SK-N-SH (cell line): ENCODE results near the gene MAP10. TPM values are rescaled to one million over a fixed set of nuclear protein-coding genes. Genes with fewer than 3 reads are reported as not detected.

Experiments
- CTCF ChIA-PET: fragments of 300-600, 350-600 bp; formaldehyde crosslinking; extraction: SDS; loops from one replicate; lab custom pipeline; 2021; lab: Yijun Ruan, JAX
- POLR2A ChIA-PET: fragments of 350-600 bp; sonication (Branson Sonifier 250); formaldehyde crosslinking; extraction: SDS; loops from one replicate; lab custom pipeline; 2020; ENCODE audit warnings: antibody characterized with exemption, inconsistent platforms; lab: Yijun Ruan, JAX
- DNase-seq: peaks from one replicate; pipeline ENCODE4 v3.0.0; 2012
- H2AFZ ChIP-seq: fragments of 200-600 bp; sonication (generic); 2 replicates; pipeline ENCODE4 v1.8.1; 2016; ENCODE audit warnings: antibody characterized with exemption, mild to moderate bottlenecking, low read depth
- H3F3A ChIP-seq: fragments of 200-600 bp; sonication (generic); replicated peaks from 2 replicates; pipeline ENCODE3; 2016; ENCODE audit warnings: antibody characterized with exemption, mild to moderate bottlenecking; ENCODE audit not compliant: insufficient read depth
- H3K27ac ChIP-seq, 2 experiments: fragments of 200-500 bp in 1 of 2; fragments of 200-600 bp in 1 of 2; sonication (Bioruptor generic) in 1 of 2; sonication (generic), shearing (Covaris generic) in 1 of 2; 2 replicates each; pipeline versions ENCODE4 v1.5.1 to v1.6.1; 2014 to 2016; ENCODE audit warnings: low read depth in 2 of 2, inconsistent platforms in 1 of 2, low read length in 1 of 2, mild to moderate bottlenecking in 1 of 2, mixed read lengths in 1 of 2
- H3K27me3 ChIP-seq: fragments of 200-600 bp; sonication (generic), shearing (Covaris generic); 2 replicates; pipeline ENCODE4 v1.6.1; 2016; ENCODE audit warnings: mixed run types; ENCODE audit not compliant: insufficient read depth
- H3K36me3 ChIP-seq, 2 experiments: fragments of 200-500 bp in 1 of 2; fragments of 200-600 bp in 1 of 2; sonication (Bioruptor generic) in 1 of 2; sonication (generic) in 1 of 2; replicated peaks in 1 of 2; 2 replicates each; pipeline versions ENCODE3 to v1.5.1; 2014 to 2016; ENCODE audit warnings: low read length in 1 of 2, mild to moderate bottlenecking in 1 of 2; ENCODE audit not compliant: insufficient read depth in 2 of 2, control insufficient read depth in 1 of 2
- H3K4me1 ChIP-seq, 2 experiments: fragments of 200-500 bp in 1 of 2; fragments of 200-600 bp in 1 of 2; sonication (Bioruptor generic) in 1 of 2; sonication (generic), shearing (Covaris generic) in 1 of 2; 2 replicates each; pipeline versions ENCODE4 v1.5.1 to v1.6.1; 2014 to 2016; ENCODE audit warnings: low read depth in 1 of 2, low read length in 1 of 2, mixed run types in 1 of 2; ENCODE audit not compliant: insufficient read depth in 2 of 2, control insufficient read depth in 1 of 2
- H3K4me2 ChIP-seq: fragments of 200-600 bp; sonication (generic), shearing (Covaris generic); 2 replicates; pipeline ENCODE4 v1.6.1; 2017; ENCODE audit warnings: mixed run types
- H3K4me3 ChIP-seq, 2 experiments: fragments of 200-500 bp in 1 of 2; fragments of 200-600 bp in 1 of 2; sonication (Bioruptor generic) in 1 of 2; sonication (generic), shearing (Covaris generic) in 1 of 2; 2 replicates each; pipeline versions ENCODE4 v1.5.1 to v1.8.1; 2014 to 2016; ENCODE audit warnings: low read depth in 2 of 2, inconsistent platforms in 1 of 2, low read length in 1 of 2, mild to moderate bottlenecking in 1 of 2, mixed read lengths in 1 of 2, moderate library complexity in 1 of 2
- H3K79me2 ChIP-seq: fragments of 200-600 bp; sonication (generic); 2 replicates; pipeline ENCODE4 v1.8.1; 2017; ENCODE audit warnings: mild to moderate bottlenecking; ENCODE audit not compliant: insufficient read depth
- H3K9ac ChIP-seq: fragments of 200-600 bp; sonication (generic); 2 replicates; pipeline ENCODE4 v1.6.1; 2017; ENCODE audit warnings: mixed run types
- H3K9me2 ChIP-seq: fragments of 200-600 bp; sonication (generic); 2 replicates; pipeline ENCODE4 v1.6.1; 2017; ENCODE audit warnings: mixed run types
- H3K9me3 ChIP-seq: fragments of 200-600 bp; sonication (generic); 2 replicates; pipeline ENCODE4 v1.6.1; 2017; ENCODE audit warnings: mixed run types, mild to moderate bottlenecking, moderate library complexity
- H4K20me1 ChIP-seq: fragments of 200-600 bp; sonication (generic); 2 replicates; pipeline ENCODE4 v1.6.1; 2017; ENCODE audit warnings: mild to moderate bottlenecking, mixed run types; ENCODE audit not compliant: insufficient read depth
- ELF1 ChIP-seq: IDR thresholded peaks from 2 replicates; pipeline ENCODE4 v1.4.0; 2012
- FOXJ3 ChIP-seq: sonication (generic); formaldehyde crosslinking; IDR thresholded peaks from 2 replicates; pipeline ENCODE4 v1.5.1; 2020; ENCODE audit warnings: mild to moderate bottlenecking, missing genetic modification reagents
- FOXM1 ChIP-seq: IDR thresholded peaks from 2 replicates; pipeline ENCODE4 v1.4.0; 2012; ENCODE audit warnings: low read depth, mild to moderate bottlenecking
- GATA2 ChIP-seq: sonication (generic); formaldehyde crosslinking; IDR thresholded peaks from 2 replicates; pipeline ENCODE4 v1.5.0; 2020; ENCODE audit warnings: mild to moderate bottlenecking, missing genetic modification reagents
- MEF2A ChIP-seq: IDR thresholded peaks from 2 replicates; pipeline ENCODE4 v1.4.0; 2012; ENCODE audit warnings: low read depth, borderline replicate concordance
- MXI1 ChIP-seq: IDR thresholded peaks from 2 replicates; pipeline ENCODE4 v1.6.1; 2012; ENCODE audit warnings: mild to moderate bottlenecking, low read depth, low read length, improper control_type of control experiment
- NFIC ChIP-seq: IDR thresholded peaks from 2 replicates; pipeline ENCODE4 v1.4.0; 2012; ENCODE audit warnings: borderline replicate concordance
- NRF1 ChIP-seq: IDR thresholded peaks from 2 replicates; pipeline ENCODE4 v1.6.1; 2012; ENCODE audit warnings: low read depth, mild to moderate bottlenecking, low read length
- RAD21 ChIP-seq: IDR thresholded peaks from 2 replicates; pipeline ENCODE4 v1.6.1; 2012; ENCODE audit warnings: mild to moderate bottlenecking, low read length
- RCOR1 ChIP-seq: fragments of 150-350 bp; IDR thresholded peaks from 2 replicates; pipeline ENCODE4 v1.6.1; 2017; ENCODE audit warnings: antibody characterized with exemption, low read length
- RFX5 ChIP-seq: IDR thresholded peaks from 2 replicates; pipeline ENCODE4 v1.6.1; 2012; ENCODE audit warnings: mild to moderate bottlenecking, improper control_type of control experiment, low read length
- RXRA ChIP-seq: IDR thresholded peaks from 2 replicates; pipeline ENCODE4 v1.4.0; 2012; ENCODE audit warnings: low read depth, mild to moderate bottlenecking, borderline replicate concordance
- SIN3A ChIP-seq: IDR thresholded peaks from 2 replicates; pipeline ENCODE4 v1.6.1; 2012; ENCODE audit warnings: low read depth, mild to moderate bottlenecking, low read length, moderate library complexity, borderline replicate concordance
- TEAD4 ChIP-seq: IDR thresholded peaks from 2 replicates; pipeline ENCODE4 v1.4.0; 2012; ENCODE audit warnings: mild to moderate bottlenecking, borderline replicate concordance; ENCODE audit not compliant: insufficient read depth
- WGBS: methylation state at CpG from one replicate; pipeline ENCODE4 v1.1.6; 2017; ENCODE audit warnings: low lambda C conversion rate; 5-methylcytosine and 5-hydroxymethylcytosine counted together
- polyA plus RNA-seq, 3 experiments: library from polyadenylated mRNA; depleted of rRNA; stranded (reverse); fragments of >200 nt; gene quantifications; 2 replicates each; pipeline ENCODE4 v1.2.3, GENCODE V29; 2012
- TF ChIP-seq, protein P1 (sequence below): fragments of 150-350 bp; IDR thresholded peaks from 2 replicates; pipeline ENCODE4 v1.6.1; 2017; ENCODE audit warnings: antibody characterized with exemption, low read length, low read depth, borderline replicate concordance
- TF ChIP-seq, protein P2 (sequence below): IDR thresholded peaks from 2 replicates; pipeline ENCODE4 v1.4.0; 2012; ENCODE audit warnings: low read depth, borderline replicate concordance
- TF ChIP-seq, protein P3 (sequence below): IDR thresholded peaks from 2 replicates; pipeline ENCODE4 v1.4.0; 2012; ENCODE audit warnings: low read depth, borderline replicate concordance

MAP10 gene
- polyA plus RNA-seq, 1 of the 3 experiments (the other 2 are of a cell fraction), result 0.43 TPM

DNA sequence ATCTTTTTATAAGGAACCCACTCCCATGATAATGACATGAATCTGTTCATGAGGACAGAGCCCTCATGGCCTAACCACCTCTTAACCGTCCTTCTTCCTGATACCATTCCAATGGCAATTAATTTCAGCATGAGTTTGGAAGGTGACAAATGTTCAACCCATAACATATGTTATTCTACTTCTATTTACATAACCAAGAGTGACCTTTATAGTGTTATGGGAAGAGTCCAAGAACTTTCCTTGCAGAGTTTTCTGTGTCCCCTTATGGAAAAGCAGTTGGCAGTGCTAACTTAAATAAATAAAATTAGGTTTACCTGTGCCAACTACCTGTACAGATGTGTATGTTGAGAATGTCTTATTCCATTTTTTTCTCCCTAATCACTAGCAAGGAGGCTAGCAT lies 11.1 kb downstream of the MAP10 start:
- Histone ChIP-seq H3K36me3 (no peaks in the 10 kb centered on the region), H3K79me2 (no peaks in the 10 kb centered on the region), H3K4me1 (no peaks in the 10 kb centered on the region), H3K9me2 (no peaks in the 10 kb centered on the region), H4K20me1 (no peaks in the 10 kb centered on the region), H3F3A (no peaks in the 10 kb centered on the region), H3K27me3 (no peaks in the 10 kb centered on the region), H3K9me3 (no peaks in the 10 kb centered on the region), H2AFZ (no peak overlapping the region), H3K9ac (no peak overlapping the region), H3K4me3 (no peak overlapping the region), H3K27ac (no peak overlapping the region), H3K4me2 (no peak overlapping the region)
- no peak for DNase-seq
- WGBS, result 37% methylated on average over 1 of the region's 1 CpG
- TF ChIP-seq MEF2A (no peak), GATA2 (CRISPR knock-in tag) (no peak), RFX5 (no peak), SIN3A (no peak), NFIC (no peak), NRF1 (no peak), TEAD4 (no peak), MXI1 (no peak), ELF1 (no peak), RXRA (no peak), RAD21 (no peak)
- TF ChIP-seq, protein P1, sequence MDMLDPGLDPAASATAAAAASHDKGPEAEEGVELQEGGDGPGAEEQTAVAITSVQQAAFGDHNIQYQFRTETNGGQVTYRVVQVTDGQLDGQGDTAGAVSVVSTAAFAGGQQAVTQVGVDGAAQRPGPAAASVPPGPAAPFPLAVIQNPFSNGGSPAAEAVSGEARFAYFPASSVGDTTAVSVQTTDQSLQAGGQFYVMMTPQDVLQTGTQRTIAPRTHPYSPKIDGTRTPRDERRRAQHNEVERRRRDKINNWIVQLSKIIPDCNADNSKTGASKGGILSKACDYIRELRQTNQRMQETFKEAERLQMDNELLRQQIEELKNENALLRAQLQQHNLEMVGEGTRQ, result no peak
- TF ChIP-seq, protein P2, sequence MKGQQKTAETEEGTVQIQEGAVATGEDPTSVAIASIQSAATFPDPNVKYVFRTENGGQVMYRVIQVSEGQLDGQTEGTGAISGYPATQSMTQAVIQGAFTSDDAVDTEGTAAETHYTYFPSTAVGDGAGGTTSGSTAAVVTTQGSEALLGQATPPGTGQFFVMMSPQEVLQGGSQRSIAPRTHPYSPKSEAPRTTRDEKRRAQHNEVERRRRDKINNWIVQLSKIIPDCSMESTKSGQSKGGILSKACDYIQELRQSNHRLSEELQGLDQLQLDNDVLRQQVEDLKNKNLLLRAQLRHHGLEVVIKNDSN, result no peak
- TF ChIP-seq, protein P3, sequence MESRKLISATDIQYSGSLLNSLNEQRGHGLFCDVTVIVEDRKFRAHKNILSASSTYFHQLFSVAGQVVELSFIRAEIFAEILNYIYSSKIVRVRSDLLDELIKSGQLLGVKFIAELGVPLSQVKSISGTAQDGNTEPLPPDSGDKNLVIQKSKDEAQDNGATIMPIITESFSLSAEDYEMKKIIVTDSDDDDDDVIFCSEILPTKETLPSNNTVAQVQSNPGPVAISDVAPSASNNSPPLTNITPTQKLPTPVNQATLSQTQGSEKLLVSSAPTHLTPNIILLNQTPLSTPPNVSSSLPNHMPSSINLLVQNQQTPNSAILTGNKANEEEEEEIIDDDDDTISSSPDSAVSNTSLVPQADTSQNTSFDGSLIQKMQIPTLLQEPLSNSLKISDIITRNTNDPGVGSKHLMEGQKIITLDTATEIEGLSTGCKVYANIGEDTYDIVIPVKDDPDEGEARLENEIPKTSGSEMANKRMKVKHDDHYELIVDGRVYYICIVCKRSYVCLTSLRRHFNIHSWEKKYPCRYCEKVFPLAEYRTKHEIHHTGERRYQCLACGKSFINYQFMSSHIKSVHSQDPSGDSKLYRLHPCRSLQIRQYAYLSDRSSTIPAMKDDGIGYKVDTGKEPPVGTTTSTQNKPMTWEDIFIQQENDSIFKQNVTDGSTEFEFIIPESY, result no peak
- CTCF ChIA-PET, result no interaction called here
- POLR2A ChIA-PET, result no interaction called here

DNA sequence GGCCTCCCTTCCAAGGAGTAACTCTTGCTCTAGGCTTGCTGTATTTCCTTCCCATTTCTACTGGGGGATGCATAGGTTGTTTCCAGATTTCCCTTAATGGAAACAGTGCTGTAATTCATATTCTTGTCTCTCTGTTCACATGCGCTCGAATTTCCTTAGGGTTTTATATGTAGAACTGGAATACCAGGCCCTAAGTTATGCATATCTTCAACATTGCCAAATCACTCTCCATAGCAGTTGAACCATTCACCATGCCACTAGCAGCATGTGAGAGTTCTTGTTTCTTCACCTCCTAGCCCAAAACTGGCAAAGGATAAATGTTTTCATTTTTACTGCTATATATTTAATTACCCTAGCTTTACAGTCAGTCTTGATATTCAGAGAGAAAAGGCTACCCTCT lies 12.8 kb downstream of the MAP10 start:
- 70% methylated on average over 2 of the region's 2 CpGs for WGBS
- CTCF ChIA-PET, result interaction anchor here (0.9 kb wide), 1 partner anchor 10 kb away, joined by 3 read pairs; no protein-coding TSS in a partner anchor
- no peak overlapping the region for H3K4me3 ChIP-seq
- POLR2A ChIA-PET, result no interaction called here
- no peak for DNase-seq
- no peaks in the 10 kb centered on the region for H3F3A ChIP-seq
- H3K36me3 ChIP-seq, result no peaks in the 10 kb centered on the region
- no peak for TF ChIP-seq FOXJ3 (CRISPR knock-in tag)
- no peak for TF ChIP-seq FOXM1
- no peak for TF ChIP-seq SIN3A
- TF ChIP-seq RCOR1, result no peak
- H3K79me2 ChIP-seq, result no peaks in the 10 kb centered on the region
- H3K4me2 ChIP-seq, result no peak overlapping the region
- H3K4me1 ChIP-seq, result no peaks in the 10 kb centered on the region
- no peaks in the 10 kb centered on the region for H3K9me3 ChIP-seq
- no peak overlapping the region for H3K9ac ChIP-seq
- no peaks in the 10 kb centered on the region for H4K20me1 ChIP-seq
- H3K9me2 ChIP-seq, result no peaks in the 10 kb centered on the region; the same call in 1 of the 2 replicates
- no peak overlapping the region for H2AFZ ChIP-seq
- H3K27ac ChIP-seq, result no peak overlapping the region
- no peaks in the 10 kb centered on the region for H3K27me3 ChIP-seq
